Neuronal stem cell (in vitro differentiated cells): ENCODE data around the gene KLF3.

Source experiments
- DNase-seq: peaks from one replicate; pipeline ENCODE4 v3.0.0-alpha.2; 2013; ENCODE audit warnings: low spot score
- H2AFZ ChIP-seq: one replicate; pipeline ENCODE4 v1.6.1; 2013; ENCODE audit warnings: mild to moderate bottlenecking, low read length, inconsistent platforms
- H2AK5ac ChIP-seq: 2 replicates; pipeline ENCODE4 v1.6.1; 2013; ENCODE audit warnings: low read depth, mild to moderate bottlenecking, inconsistent platforms, low read length, moderate library complexity, mixed read lengths
- H2BK120ac ChIP-seq: 2 replicates; pipeline ENCODE4 v1.6.1; 2013; ENCODE audit warnings: low read depth, mild to moderate bottlenecking, inconsistent platforms, low read length, moderate library complexity, mixed read lengths
- H2BK12ac ChIP-seq: one replicate; pipeline ENCODE4 v1.6.1; 2013; ENCODE audit warnings: low read length, inconsistent platforms
- H2BK15ac ChIP-seq: 2 replicates; pipeline ENCODE4 v1.6.1; 2013; ENCODE audit warnings: mild to moderate bottlenecking, low read length, inconsistent platforms, mixed read lengths
- H2BK5ac ChIP-seq: one replicate; pipeline ENCODE4 v1.6.1; 2013; ENCODE audit warnings: inconsistent platforms, mild to moderate bottlenecking, low read length, moderate library complexity
- H3K14ac ChIP-seq: one replicate; pipeline ENCODE4 v1.6.1; 2013; ENCODE audit warnings: low read length, inconsistent platforms
- H3K18ac ChIP-seq: 2 replicates; pipeline ENCODE4 v1.6.1; 2013; ENCODE audit warnings: low read length, inconsistent platforms
- H3K23ac ChIP-seq: 2 replicates; pipeline ENCODE4 v1.6.1; 2013; ENCODE audit warnings: low read depth, mild to moderate bottlenecking, mixed read lengths, low read length, inconsistent platforms; ENCODE audit not compliant: poor library complexity
- H3K27ac ChIP-seq: replicated peaks from 3 replicates; pipeline ENCODE4 v1.5.1; 2013; ENCODE audit warnings: low read length, inconsistent platforms
- H3K27me3 ChIP-seq, 3 experiments: 2 replicates each; pipeline ENCODE4 v1.6.1; 2013; ENCODE audit warnings: low read length in 3 of 3, mild to moderate bottlenecking in 2 of 3, inconsistent platforms in 1 of 3, low read depth in 1 of 3, mixed read lengths in 1 of 3, moderate library complexity in 1 of 3; ENCODE audit not compliant: control insufficient read depth in 3 of 3, insufficient read depth in 3 of 3
- H3K36me3 ChIP-seq, 2 donors: replicated peaks in 1 of 2; 2 replicates each; pipeline ENCODE4 v1.6.1; 2013; ENCODE audit warnings: low read length in 2 of 2; ENCODE audit not compliant: control insufficient read depth in 2 of 2, insufficient read depth in 2 of 2
- H3K4ac ChIP-seq: 2 replicates; pipeline ENCODE4 v1.6.1; 2013; ENCODE audit warnings: inconsistent platforms, mild to moderate bottlenecking, low read length, moderate library complexity
- H3K4me1 ChIP-seq, 2 donors: 1 replicate in 1 of 2; 2 replicates in 1 of 2; pipeline ENCODE4 v1.6.1; 2013; ENCODE audit warnings: low read length in 2 of 2, low read depth in 1 of 2; ENCODE audit not compliant: control insufficient read depth in 2 of 2, insufficient read depth in 1 of 2
- H3K4me2 ChIP-seq: one replicate; pipeline ENCODE4 v1.6.1; 2013; ENCODE audit warnings: mild to moderate bottlenecking, low read length, inconsistent platforms; ENCODE audit not compliant: insufficient read depth, poor library complexity, severe bottlenecking
- H3K4me3 ChIP-seq, 2 donors: 2 replicates each; pipeline ENCODE4 v1.5.1; 2013; ENCODE audit warnings: low read length in 2 of 2, mild to moderate bottlenecking in 2 of 2, inconsistent platforms in 1 of 2, moderate library complexity in 1 of 2
- H3K79me1 ChIP-seq: one replicate; pipeline ENCODE4 v1.6.1; 2013; ENCODE audit warnings: low read depth, mild to moderate bottlenecking, inconsistent platforms, low read length, moderate library complexity
- H3K9ac ChIP-seq: one replicate; pipeline ENCODE4 v1.6.1; 2013; ENCODE audit warnings: mild to moderate bottlenecking, low read depth, low read length, inconsistent platforms; ENCODE audit not compliant: poor library complexity
- H3K9me3 ChIP-seq, 2 donors: replicated peaks in 1 of 2; 2 replicates each; pipeline versions ENCODE3 to v1.6.1; 2013; ENCODE audit warnings: low read length in 2 of 2, mild to moderate bottlenecking in 2 of 2, inconsistent platforms in 1 of 2, low read depth in 1 of 2, mixed read lengths in 1 of 2, moderate library complexity in 1 of 2; ENCODE audit not compliant: control insufficient read depth in 2 of 2, insufficient read depth in 1 of 2
- H4K8ac ChIP-seq: one replicate; pipeline ENCODE4 v1.6.1; 2013; ENCODE audit warnings: low read depth, mild to moderate bottlenecking, inconsistent platforms, low read length, moderate library complexity
- H4K91ac ChIP-seq: one replicate; pipeline ENCODE4 v1.6.1; 2013; ENCODE audit warnings: low read length, low read depth, mild to moderate bottlenecking, inconsistent platforms; ENCODE audit not compliant: poor library complexity
- WGBS, 2 donors: extraction: QIAGEN DNeasy Blood & Tissue Kit; methylation state at CpG; one replicate each; pipeline ENCODE4 v1.1.7; 2013; ENCODE audit warnings: missing lambda C conversion rate in 2 of 2, mixed read lengths in 1 of 2; ENCODE audit not compliant: insufficient read length in 2 of 2, insufficient replicate concordance in 1 of 2; ENCODE audit errors: extremely low coverage in 2 of 2; 5-methylcytosine and 5-hydroxymethylcytosine counted together

The KLF3 gene

GRCh38 chr4:38734446-38734845 is 70.4 kb downstream of the KLF3 start:
- DNase-seq, result no peak
- Histone ChIP-seq H3K4me2 (no peak overlapping the region), H4K8ac (no peak overlapping the region), H2AK5ac (no peak overlapping the region), H3K79me1 (no peaks in the 10 kb centered on the region), H2BK15ac (no peak overlapping the region), H3K27ac (no peak overlapping the region), H2BK120ac (no peak overlapping the region), H2AFZ (no peak overlapping the region), H3K14ac (no peak overlapping the region), H3K9ac (no peak overlapping the region), H3K27me3 (no peaks in the 10 kb centered on the region), H3K4ac (no peak overlapping the region), H4K91ac (no peak overlapping the region), H3K23ac (no peak overlapping the region), H3K18ac (no peak overlapping the region), H2BK5ac (no peak overlapping the region), H3K4me1 (no peaks in the 10 kb centered on the region), H3K4me3 (no peak overlapping the region), H2BK12ac (no peak overlapping the region), H3K9me3 (peaks cover 0 to 7% of the 10 kb centered on the region in 2 donors), H3K36me3 (no peaks in the 10 kb centered on the region)
- no CpG with 5 or more reads among the region's 5 CpGs for WGBS, 2 donors

GRCh38 chr4:38734911-38735310 is 70.9 kb downstream of the KLF3 start:
- Histone ChIP-seq H3K4me1 (no peaks in the 10 kb centered on the region), H4K91ac (no peak overlapping the region), H3K9me3 (peaks cover 0 to 7% of the 10 kb centered on the region in 2 donors), H3K23ac (no peak overlapping the region), H3K79me1 (no peaks in the 10 kb centered on the region), H2AFZ (no peak overlapping the region), H2AK5ac (no peak overlapping the region), H2BK120ac (no peak overlapping the region), H2BK5ac (no peak overlapping the region), H3K4ac (no peak overlapping the region), H3K27ac (no peak overlapping the region), H3K36me3 (no peaks in the 10 kb centered on the region), H3K4me3 (no peak overlapping the region), H3K27me3 (no peaks in the 10 kb centered on the region), H3K4me2 (no peak overlapping the region), H2BK15ac (no peak overlapping the region), H3K18ac (no peak overlapping the region), H2BK12ac (no peak overlapping the region), H4K8ac (no peak overlapping the region), H3K14ac (no peak overlapping the region), H3K9ac (no peak overlapping the region)
- WGBS, 2 donors, result no CpG with 5 or more reads among the region's 2 CpGs
- DNase-seq, result no peak

- no CpG with 5 or more reads among the region's 3 CpGs for whole genome bisulfite sequencing, 2 donors
- Histone ChIP-seq H3K18ac (no peak overlapping the region), H2BK5ac (no peak overlapping the region)
Observed at GRCh38 chr4:38735870-38736269, 71.9 kb downstream of the KLF3 start.

GRCh38 chr4:38738940-38739803 is 75.2 kb downstream of the KLF3 start:
- Histone ChIP-seq H2AK5ac (no peak overlapping the region), H3K79me1 (no peaks in the 10 kb centered on the region), H3K9ac (no peak overlapping the region), H2BK12ac (no peak overlapping the region), H3K18ac (no peak overlapping the region), H3K4me1 (no peaks in the 10 kb centered on the region), H3K27me3 (no peaks in the 10 kb centered on the region), H3K36me3 (no peaks in the 10 kb centered on the region), H3K4me2 (no peak overlapping the region), H3K4me3 (no peak overlapping the region), H3K4ac (no peak overlapping the region), H2BK5ac (no peak overlapping the region), H3K23ac (no peak overlapping the region), H4K8ac (no peak overlapping the region), H3K9me3 (no peaks in the 10 kb centered on the region), H2AFZ (no peak overlapping the region), H3K14ac (no peak overlapping the region), H2BK15ac (no peak overlapping the region), H2BK120ac (no peak overlapping the region), H3K27ac (no peak overlapping the region), H4K91ac (no peak overlapping the region)
- no peak for DNase-seq
- WGBS, 2 donors, result no CpG with 5 or more reads among the region's 6 CpGs

More at GRCh38 chr4:38735870-38736269, 71.9 kb downstream of the KLF3 start:
- Histone ChIP-seq H4K91ac (no peak overlapping the region), H3K27ac (no peak overlapping the region), H4K8ac (no peak overlapping the region), H3K79me1 (no peaks in the 10 kb centered on the region), H3K4me2 (no peak overlapping the region), H3K9me3 (peaks cover 0 to 7% of the 10 kb centered on the region in 2 donors), H3K36me3 (no peaks in the 10 kb centered on the region), H3K4me3 (no peak overlapping the region), H3K14ac (no peak overlapping the region), H2BK12ac (no peak overlapping the region), H2BK15ac (no peak overlapping the region), H3K9ac (no peak overlapping the region), H2AFZ (no peak overlapping the region), H2BK120ac (no peak overlapping the region), H3K4me1 (no peaks in the 10 kb centered on the region), H3K23ac (no peak overlapping the region), H3K27me3 (no peaks in the 10 kb centered on the region), H3K4ac (no peak overlapping the region), H2AK5ac (no peak overlapping the region)
- DNase-seq, result no peak
